ENCODE results near the gene HOXD10. TPM values are rescaled to one million over a fixed set of nuclear protein-coding genes. Genes with fewer than 3 reads are reported as not detected.

Gene HOXD10
- polyA plus RNA-seq, 4 donors, result 0.09 TPM; not detected in 3

DNA sequence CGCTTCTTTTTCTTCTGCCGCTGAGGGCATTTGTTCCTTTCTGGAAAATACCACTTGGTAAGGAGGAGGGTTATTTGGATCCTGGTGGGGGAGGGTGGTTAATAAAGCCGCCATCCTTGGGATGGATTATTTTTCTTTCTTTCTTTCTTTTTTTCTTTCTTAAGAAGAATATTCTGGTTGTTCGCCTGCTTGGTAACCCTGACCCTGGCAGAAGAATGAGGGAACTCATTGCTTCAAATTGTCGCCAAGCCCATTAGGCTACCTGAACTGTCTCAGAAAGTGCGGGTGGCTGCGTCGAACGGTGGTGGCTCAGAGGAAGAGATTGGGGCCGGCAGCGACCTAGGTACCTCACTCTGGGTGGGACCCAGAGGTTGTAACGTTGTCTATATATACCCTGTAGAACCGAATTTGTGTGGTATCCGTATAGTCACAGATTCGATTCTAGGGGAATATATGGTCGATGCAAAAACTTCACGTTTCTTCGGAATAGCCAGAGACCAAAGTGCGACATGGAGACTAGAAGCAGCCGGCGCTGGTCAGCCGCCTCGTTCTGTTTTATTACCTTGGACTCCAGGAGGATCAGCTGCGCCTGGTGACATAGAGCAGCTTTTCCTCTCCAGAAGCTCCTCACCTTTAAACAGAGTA, 33.5 kb downstream of the HOXD10 start:
- H3K27ac ChIP-seq (ENCODE audit: low read depth in 1 of 3, low read length in 2 of 3), result no peak overlapping the region

DNA sequence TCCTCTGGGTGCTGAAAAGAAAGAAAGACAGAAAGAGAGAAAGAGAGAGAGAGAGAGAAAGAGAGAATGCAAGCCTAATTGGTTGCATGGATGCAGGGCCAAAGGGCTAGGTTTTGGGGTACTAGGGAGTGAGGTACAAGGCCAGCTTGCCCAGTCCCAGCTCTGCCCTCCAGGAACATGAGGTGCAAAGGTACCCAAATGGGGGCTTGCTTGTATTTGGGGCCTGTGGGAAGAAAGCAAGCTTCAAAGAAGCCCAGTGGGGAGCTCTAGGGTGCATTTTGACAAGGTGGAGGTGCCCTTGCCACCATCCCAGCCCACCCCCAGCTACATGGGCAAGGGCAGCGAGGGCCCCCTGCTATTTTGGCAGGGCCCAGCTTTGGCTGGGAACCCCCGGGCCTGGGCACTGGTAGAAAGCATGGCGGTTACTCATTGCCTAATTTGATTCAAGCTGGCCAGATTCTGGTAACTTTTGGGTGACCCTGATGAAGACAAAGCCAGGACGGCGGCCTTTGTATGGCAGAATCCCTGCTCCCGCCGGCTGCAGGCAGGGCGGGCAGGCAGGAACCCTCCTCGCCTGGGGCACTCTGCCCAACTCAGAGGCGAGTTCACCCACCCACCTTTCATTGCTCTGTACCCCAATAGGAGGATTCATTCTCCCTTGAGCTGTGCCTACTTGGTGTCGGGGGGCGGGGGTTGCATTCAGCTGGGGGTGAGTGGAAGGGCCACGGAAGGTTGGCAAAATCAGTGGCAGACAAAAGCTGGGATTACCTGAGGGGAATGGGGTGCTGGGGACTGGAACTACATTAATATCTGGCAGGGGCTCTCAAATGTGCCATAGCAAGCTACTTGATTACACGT, 34.2 kb downstream of the HOXD10 start:
- Histone ChIP-seq H3K4me1 (ENCODE audit: control insufficient read depth in 3 of 3, insufficient read depth in 2 of 3, low read depth in 1 of 3, low read length in 2 of 3) (no peaks in the 10 kb centered on the region), H3K9me3 (ENCODE audit: control insufficient read depth in 2 of 2, insufficient read depth in 1 of 2, low read depth in 1 of 2, low read length in 1 of 2) (no peaks in the 10 kb centered on the region), H3K27me3 (ENCODE audit: control insufficient read depth in 3 of 3, insufficient read depth in 3 of 3, low read length in 3 of 3) (peaks cover 13 to 95% (median 65%) of the 10 kb centered on the region in 3 donors), H3K27ac (ENCODE audit: low read depth in 1 of 3, low read length in 2 of 3) (no peak overlapping the region), H3K4me3 (ENCODE audit: low read depth in 1 of 3, low read length in 3 of 3) (no peak overlapping the region), H3K36me3 (ENCODE audit: control insufficient read depth in 3 of 3, insufficient read depth in 2 of 3, low read depth in 1 of 3, low read length in 3 of 3) (peaks cover 0 to 6% (median 0%) of the 10 kb centered on the region in 3 donors)
- FAIRE-seq, result no peak
- WGBS, 3 donors, result 22 to 43% (median 23%) methylated on average over 14 of the region's 14 CpGs
- no peak for DNase-seq

More for the DNA sequence above, 33.5 kb downstream of the HOXD10 start:
- peaks cover 0 to 6% (median 0%) of the 10 kb centered on the region in 3 donors for H3K36me3 ChIP-seq (ENCODE audit: control insufficient read depth in 3 of 3, insufficient read depth in 2 of 3, low read depth in 1 of 3, low read length in 3 of 3)
- FAIRE-seq, result no peak
- H3K4me1 ChIP-seq (ENCODE audit: control insufficient read depth in 3 of 3, insufficient read depth in 2 of 3, low read depth in 1 of 3, low read length in 2 of 3), result no peaks in the 10 kb centered on the region
- H3K4me3 ChIP-seq (ENCODE audit: low read depth in 1 of 3, low read length in 3 of 3), result no peak overlapping the region
- no peaks in the 10 kb centered on the region for H3K9me3 ChIP-seq (ENCODE audit: control insufficient read depth in 2 of 2, insufficient read depth in 1 of 2, low read depth in 1 of 2, low read length in 1 of 2)
- no peak for DNase-seq
- 13 to 35% (median 19%) methylated on average over 24 of the region's 24 CpGs for WGBS, 3 donors
- peaks cover 13 to 96% (median 66%) of the 10 kb centered on the region in 3 donors for H3K27me3 ChIP-seq (ENCODE audit: control insufficient read depth in 3 of 3, insufficient read depth in 3 of 3, low read length in 3 of 3)

DNA sequence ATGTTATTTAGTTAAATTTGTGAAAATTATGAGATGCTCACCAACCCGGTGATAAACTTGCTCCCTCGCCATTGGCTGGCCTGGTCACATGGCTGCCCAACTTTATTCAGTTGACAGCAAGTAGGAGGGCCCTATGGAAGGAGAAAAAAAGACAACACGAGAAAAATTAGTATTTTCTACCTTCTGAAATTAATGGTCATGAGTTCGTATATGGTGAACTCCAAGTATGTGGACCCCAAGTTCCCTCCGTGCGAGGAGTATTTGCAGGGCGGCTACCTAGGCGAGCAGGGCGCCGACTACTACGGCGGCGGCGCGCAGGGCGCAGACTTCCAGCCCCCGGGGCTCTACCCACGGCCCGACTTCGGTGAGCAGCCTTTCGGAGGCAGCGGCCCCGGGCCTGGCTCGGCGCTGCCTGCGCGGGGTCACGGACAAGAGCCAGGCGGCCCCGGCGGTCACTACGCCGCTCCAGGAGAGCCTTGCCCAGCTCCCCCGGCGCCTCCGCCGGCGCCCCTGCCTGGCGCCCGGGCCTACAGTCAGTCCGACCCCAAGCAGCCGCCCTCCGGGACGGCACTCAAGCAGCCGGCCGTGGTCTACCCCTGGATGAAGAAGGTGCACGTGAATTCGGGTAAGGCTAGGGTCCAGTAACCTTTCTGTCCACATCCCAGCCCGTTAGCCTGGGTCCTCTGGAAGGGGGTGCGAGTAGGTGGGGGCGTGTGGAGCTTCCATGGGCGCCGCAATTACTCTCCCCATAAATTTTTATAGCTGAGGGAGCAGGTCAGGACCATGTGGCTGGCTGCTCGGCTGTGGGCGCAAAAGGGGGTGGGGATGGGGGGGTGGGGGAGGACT, 35.1 kb downstream of the HOXD10 start, which contains the start of gene HOXD4:
Gene HOXD4, plus strand, starts transcription at position 109 of the 846 bp plus-strand sequence. Its CDS starts 84 bp downstream, at position 193.
- peaks cover 0 to 6% (median 0%) of the 10 kb centered on the region in 3 donors for H3K36me3 ChIP-seq (ENCODE audit: control insufficient read depth in 3 of 3, insufficient read depth in 2 of 3, low read depth in 1 of 3, low read length in 3 of 3)
- no peak within 1 kb of the TSS for H3K4me3 ChIP-seq (ENCODE audit: low read depth in 1 of 3, low read length in 3 of 3)
- no peaks in the 10 kb centered on the region for H3K9me3 ChIP-seq (ENCODE audit: control insufficient read depth in 2 of 2, insufficient read depth in 1 of 2, low read depth in 1 of 2, low read length in 1 of 2)
- DNase-seq (no peak), FAIRE-seq (no peak)
- peaks cover 13 to 94% (median 65%) of the 10 kb centered on the region in 3 donors for H3K27me3 ChIP-seq (ENCODE audit: control insufficient read depth in 3 of 3, insufficient read depth in 3 of 3, low read length in 3 of 3)
- H3K27ac ChIP-seq (ENCODE audit: low read depth in 1 of 3, low read length in 2 of 3), result no peak within 1 kb of the TSS
- H3K4me1 ChIP-seq (ENCODE audit: control insufficient read depth in 3 of 3, insufficient read depth in 2 of 3, low read depth in 1 of 3, low read length in 2 of 3), result no peaks in the 10 kb centered on the region
- WGBS, 3 donors, result 14 to 16% (median 16%) methylated on average over 55 of the region's 55 CpGs

DNA sequence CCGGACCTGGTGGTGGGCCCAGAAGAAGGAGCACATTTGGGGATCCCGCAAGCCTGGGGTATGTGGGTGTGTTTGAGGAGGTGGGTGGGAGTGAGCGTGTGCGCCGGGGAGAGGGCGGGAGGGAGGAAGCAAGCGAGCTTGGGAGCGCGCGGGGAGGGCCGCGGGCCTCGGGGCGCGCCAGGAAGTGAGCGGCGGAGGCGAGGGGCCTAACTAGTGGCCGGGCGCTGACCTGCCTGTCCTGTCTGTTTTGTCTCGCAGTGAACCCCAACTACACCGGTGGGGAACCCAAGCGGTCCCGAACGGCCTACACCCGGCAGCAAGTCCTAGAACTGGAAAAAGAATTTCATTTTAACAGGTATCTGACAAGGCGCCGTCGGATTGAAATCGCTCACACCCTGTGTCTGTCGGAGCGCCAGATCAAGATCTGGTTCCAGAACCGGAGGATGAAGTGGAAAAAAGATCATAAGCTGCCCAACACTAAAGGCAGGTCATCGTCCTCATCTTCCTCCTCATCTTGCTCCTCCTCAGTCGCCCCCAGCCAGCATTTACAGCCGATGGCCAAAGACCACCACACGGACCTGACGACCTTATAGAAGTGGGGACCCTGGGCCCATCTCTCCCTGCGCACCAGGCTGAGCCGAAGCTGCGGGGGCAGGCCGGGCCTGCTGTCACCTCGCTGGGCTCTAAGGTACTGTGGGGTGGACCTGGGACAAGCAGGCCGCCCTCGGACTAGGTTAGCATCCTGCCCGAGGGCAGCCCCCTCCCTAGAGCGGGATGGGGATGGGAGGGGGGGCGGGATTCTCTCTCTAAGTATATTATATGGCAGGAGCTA, 36.0 kb downstream of the HOXD10 start:
- no peak overlapping the region for H3K4me3 ChIP-seq (ENCODE audit: low read depth in 1 of 3, low read length in 3 of 3)
- WGBS, 3 donors, result 9 to 17% (median 15%) methylated on average over 47 to 48 of the region's 48 CpGs
- peaks cover 13 to 93% (median 65%) of the 10 kb centered on the region in 3 donors for H3K27me3 ChIP-seq (ENCODE audit: control insufficient read depth in 3 of 3, insufficient read depth in 3 of 3, low read length in 3 of 3)
- H3K9me3 ChIP-seq (ENCODE audit: control insufficient read depth in 2 of 2, insufficient read depth in 1 of 2, low read depth in 1 of 2, low read length in 1 of 2), result no peaks in the 10 kb centered on the region
- H3K4me1 ChIP-seq (ENCODE audit: control insufficient read depth in 3 of 3, insufficient read depth in 2 of 3, low read depth in 1 of 3, low read length in 2 of 3), result no peaks in the 10 kb centered on the region
- FAIRE-seq, result no peak
- DNase-seq, result no peak
- no peak overlapping the region for H3K27ac ChIP-seq (ENCODE audit: low read depth in 1 of 3, low read length in 2 of 3)
- peaks cover 0 to 6% (median 0%) of the 10 kb centered on the region in 3 donors for H3K36me3 ChIP-seq (ENCODE audit: control insufficient read depth in 3 of 3, insufficient read depth in 2 of 3, low read depth in 1 of 3, low read length in 3 of 3)

DNA sequence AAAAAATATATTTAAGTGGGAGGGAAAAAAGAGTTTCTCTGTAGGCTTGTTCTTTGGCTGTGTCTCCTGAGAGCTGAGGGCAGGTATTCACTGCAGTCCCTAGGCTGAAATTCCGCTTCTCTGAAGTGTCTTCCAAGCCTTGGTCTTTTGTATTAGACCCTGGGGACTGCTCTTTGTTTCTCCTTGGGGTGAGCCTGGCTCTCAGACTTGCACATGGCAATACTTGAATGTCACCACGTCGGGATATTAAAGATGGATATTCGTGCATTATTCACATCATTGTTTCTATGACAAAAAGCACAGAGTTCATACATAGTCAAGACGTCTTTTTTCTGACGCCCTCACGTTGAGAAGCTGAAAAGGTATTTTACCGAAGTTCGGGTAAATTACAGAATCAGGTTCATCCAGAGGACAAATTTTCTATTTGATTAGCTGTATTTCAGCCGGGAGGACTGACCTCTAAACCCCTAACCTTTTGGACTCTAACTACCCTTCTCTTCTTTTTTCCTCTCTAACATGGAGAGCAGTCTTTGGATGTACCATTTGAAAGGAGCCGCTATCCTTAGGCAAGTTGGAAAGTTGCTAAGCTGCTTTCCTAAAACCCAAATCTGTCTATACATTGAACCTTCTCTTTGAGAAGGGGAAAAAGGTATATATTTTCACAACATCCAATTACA, 38.1 kb downstream of the HOXD10 start:
- peaks cover 13 to 93% (median 58%) of the 10 kb centered on the region in 3 donors for H3K27me3 ChIP-seq (ENCODE audit: control insufficient read depth in 3 of 3, insufficient read depth in 3 of 3, low read length in 3 of 3)
- H3K36me3 ChIP-seq (ENCODE audit: control insufficient read depth in 3 of 3, insufficient read depth in 2 of 3, low read depth in 1 of 3, low read length in 3 of 3), result peaks cover 0 to 2% (median 0%) of the 10 kb centered on the region in 3 donors
- no peaks in the 10 kb centered on the region for H3K9me3 ChIP-seq (ENCODE audit: control insufficient read depth in 2 of 2, insufficient read depth in 1 of 2, low read depth in 1 of 2, low read length in 1 of 2)
- H3K27ac ChIP-seq (ENCODE audit: low read depth in 1 of 3, low read length in 2 of 3), result no peak overlapping the region
- H3K4me3 ChIP-seq (ENCODE audit: low read depth in 1 of 3, low read length in 3 of 3), result no peak overlapping the region
- H3K4me1 ChIP-seq (ENCODE audit: control insufficient read depth in 3 of 3, insufficient read depth in 2 of 3, low read depth in 1 of 3, low read length in 2 of 3), result no peaks in the 10 kb centered on the region
- no peak for FAIRE-seq
- 11 to 42% (median 20%) methylated on average over 11 of the region's 11 CpGs for WGBS, 3 donors
- DNase-seq, result no peak

DNA sequence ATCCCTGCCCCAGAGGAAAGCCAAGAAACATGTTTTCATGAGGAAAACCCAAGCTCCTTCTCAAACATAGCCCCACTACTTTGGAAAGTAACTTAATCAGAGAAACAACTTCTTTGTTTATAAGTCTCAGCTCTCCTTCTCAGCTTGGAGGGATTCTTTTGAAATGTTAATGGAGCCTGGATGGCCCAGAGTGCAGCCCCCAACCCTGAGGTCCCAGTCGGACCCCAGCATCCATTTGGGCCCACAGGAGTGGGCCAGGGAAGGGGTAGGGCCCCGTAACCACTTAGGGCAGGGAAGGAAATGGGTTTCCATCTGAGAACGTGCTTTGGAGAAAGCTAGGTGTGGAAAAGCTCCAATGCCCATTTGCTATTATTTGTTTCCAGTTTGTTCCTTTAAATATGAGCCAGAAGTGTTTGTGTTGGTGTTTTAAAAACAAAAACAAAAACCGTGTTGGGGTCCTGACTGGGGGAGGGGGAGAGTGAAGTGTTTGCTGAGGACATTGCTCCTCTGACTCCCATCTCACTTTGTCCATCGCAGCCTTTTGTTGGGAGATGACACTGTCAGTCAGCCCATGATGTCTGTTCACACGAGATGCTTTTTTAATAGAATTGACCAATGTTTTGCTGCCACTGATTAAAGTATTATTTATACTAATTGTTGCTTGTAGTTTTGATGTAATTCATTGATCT, 38.9 kb downstream of the HOXD10 start:
- H3K4me1 ChIP-seq (ENCODE audit: control insufficient read depth in 3 of 3, insufficient read depth in 2 of 3, low read depth in 1 of 3, low read length in 2 of 3), result peaks cover 0 to 6% (median 0%) of the 10 kb centered on the region in 3 donors
- DNase-seq, result no peak
- H3K27ac ChIP-seq (ENCODE audit: low read depth in 1 of 3, low read length in 2 of 3), result no peak overlapping the region
- WGBS, 3 donors, result 11 to 29% (median 15%) methylated on average over 6 of the region's 6 CpGs
- FAIRE-seq, result no peak
- no peaks in the 10 kb centered on the region for H3K9me3 ChIP-seq (ENCODE audit: control insufficient read depth in 2 of 2, insufficient read depth in 1 of 2, low read depth in 1 of 2, low read length in 1 of 2)
- peaks cover 0 to 2% (median 0%) of the 10 kb centered on the region in 3 donors for H3K36me3 ChIP-seq (ENCODE audit: control insufficient read depth in 3 of 3, insufficient read depth in 2 of 3, low read depth in 1 of 3, low read length in 3 of 3)
- H3K4me3 ChIP-seq (ENCODE audit: low read depth in 1 of 3, low read length in 3 of 3), result no peak overlapping the region
- peaks cover 14 to 93% (median 59%) of the 10 kb centered on the region in 3 donors for H3K27me3 ChIP-seq (ENCODE audit: control insufficient read depth in 3 of 3, insufficient read depth in 3 of 3, low read length in 3 of 3)

DNA sequence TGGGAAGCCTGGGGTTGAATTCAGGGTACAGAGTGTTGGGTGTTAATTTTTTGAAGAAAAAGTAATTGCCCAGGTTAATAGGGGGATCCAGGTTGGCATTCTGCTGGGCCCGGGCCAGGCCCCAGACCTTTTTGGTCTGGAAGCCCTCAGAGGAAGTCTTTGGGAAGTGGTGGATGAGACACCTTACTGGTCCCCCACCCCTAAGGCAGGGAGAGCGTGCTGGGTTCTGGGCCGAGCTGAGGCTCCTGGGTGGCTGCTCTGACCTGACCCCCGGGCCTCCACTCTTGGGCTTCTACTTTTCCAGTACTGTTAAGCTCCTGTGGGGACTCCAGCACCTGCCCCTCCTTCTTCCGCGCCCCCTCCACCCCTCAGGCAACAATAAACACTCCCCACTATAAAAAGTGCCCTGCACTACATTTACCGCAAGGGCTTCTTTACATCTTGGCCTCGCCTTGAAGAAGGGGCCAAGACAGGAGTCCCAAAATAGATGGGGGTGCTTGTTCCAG, 39.8 kb downstream of the HOXD10 start:
- no peak overlapping the region for H3K4me3 ChIP-seq (ENCODE audit: low read depth in 1 of 3, low read length in 3 of 3)
- peaks cover 0 to 6% (median 0%) of the 10 kb centered on the region in 3 donors for H3K4me1 ChIP-seq (ENCODE audit: control insufficient read depth in 3 of 3, insufficient read depth in 2 of 3, low read depth in 1 of 3, low read length in 2 of 3)
- 20 to 38% (median 26%) methylated on average over 7 to 8 of the region's 8 CpGs for WGBS, 3 donors
- H3K9me3 ChIP-seq (ENCODE audit: control insufficient read depth in 2 of 2, insufficient read depth in 1 of 2, low read depth in 1 of 2, low read length in 1 of 2), result no peaks in the 10 kb centered on the region
- peaks cover 12 to 93% (median 54%) of the 10 kb centered on the region in 3 donors for H3K27me3 ChIP-seq (ENCODE audit: control insufficient read depth in 3 of 3, insufficient read depth in 3 of 3, low read length in 3 of 3)
- no peak overlapping the region for H3K27ac ChIP-seq (ENCODE audit: low read depth in 1 of 3, low read length in 2 of 3)
- FAIRE-seq (no peak), DNase-seq (no peak)
- H3K36me3 ChIP-seq (ENCODE audit: control insufficient read depth in 3 of 3, insufficient read depth in 2 of 3, low read depth in 1 of 3, low read length in 3 of 3), result peaks cover 0 to 2% (median 0%) of the 10 kb centered on the region in 3 donors
